ENCODE results near the gene FABP7. TPM values are rescaled to one million over a fixed set of nuclear protein-coding genes. Genes with fewer than 3 reads are reported as not detected.

Gene FABP7
- total and polyA plus RNA-seq, 7 donors: 3.7 to 63.6 (median 31.3) TPM

DNA sequence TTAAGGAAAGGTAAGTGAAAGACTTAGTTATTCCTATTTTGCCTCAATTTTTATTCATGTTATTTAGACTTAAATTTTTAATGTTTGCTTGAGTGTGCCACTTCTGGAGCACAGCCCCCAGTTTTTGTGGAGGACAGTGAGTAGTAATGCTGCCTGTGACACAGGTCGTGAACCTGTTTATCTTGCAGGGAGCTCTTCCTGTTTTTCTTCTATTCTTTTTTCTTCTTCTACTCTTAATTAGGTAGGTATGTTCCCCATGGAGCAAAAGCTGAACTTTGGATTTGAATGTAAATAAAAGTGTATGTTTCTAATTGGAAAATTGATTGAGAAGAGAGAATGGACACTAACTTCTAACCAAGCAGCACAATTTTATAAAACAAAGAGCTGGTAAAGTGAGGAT is 21.9 kb downstream of the FABP7 start:
- H3K4me3 ChIP-seq: no peak overlapping the region
- peaks cover 2 to 59% of the 10 kb centered on the region in 2 donors for H3K36me3 ChIP-seq (ENCODE audit: insufficient read depth in 1 of 2, low read depth in 1 of 2)
- peaks cover 17% of the 10 kb centered on the region for H3K4me1 ChIP-seq
- intact Hi-C loops (cut with DNase I): no loop called here
- no peaks in the 10 kb centered on the region for H3K9me3 ChIP-seq
- DNase-seq (no peak), ATAC-seq (no peak)
- 74 to 88% (median 81%) methylated on average over 1 of the region's 1 CpG for WGBS, 3 donors
- TF ChIP-seq, protein P1, sequence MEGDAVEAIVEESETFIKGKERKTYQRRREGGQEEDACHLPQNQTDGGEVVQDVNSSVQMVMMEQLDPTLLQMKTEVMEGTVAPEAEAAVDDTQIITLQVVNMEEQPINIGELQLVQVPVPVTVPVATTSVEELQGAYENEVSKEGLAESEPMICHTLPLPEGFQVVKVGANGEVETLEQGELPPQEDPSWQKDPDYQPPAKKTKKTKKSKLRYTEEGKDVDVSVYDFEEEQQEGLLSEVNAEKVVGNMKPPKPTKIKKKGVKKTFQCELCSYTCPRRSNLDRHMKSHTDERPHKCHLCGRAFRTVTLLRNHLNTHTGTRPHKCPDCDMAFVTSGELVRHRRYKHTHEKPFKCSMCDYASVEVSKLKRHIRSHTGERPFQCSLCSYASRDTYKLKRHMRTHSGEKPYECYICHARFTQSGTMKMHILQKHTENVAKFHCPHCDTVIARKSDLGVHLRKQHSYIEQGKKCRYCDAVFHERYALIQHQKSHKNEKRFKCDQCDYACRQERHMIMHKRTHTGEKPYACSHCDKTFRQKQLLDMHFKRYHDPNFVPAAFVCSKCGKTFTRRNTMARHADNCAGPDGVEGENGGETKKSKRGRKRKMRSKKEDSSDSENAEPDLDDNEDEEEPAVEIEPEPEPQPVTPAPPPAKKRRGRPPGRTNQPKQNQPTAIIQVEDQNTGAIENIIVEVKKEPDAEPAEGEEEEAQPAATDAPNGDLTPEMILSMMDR (IDR thresholded peaks at IDR 0.05): no peak
- H3K27ac ChIP-seq: no peak overlapping the region
- H3K27me3 ChIP-seq (ENCODE audit: insufficient read depth in 3 of 3, low read length in 2 of 3): no peaks in the 10 kb centered on the region

DNA sequence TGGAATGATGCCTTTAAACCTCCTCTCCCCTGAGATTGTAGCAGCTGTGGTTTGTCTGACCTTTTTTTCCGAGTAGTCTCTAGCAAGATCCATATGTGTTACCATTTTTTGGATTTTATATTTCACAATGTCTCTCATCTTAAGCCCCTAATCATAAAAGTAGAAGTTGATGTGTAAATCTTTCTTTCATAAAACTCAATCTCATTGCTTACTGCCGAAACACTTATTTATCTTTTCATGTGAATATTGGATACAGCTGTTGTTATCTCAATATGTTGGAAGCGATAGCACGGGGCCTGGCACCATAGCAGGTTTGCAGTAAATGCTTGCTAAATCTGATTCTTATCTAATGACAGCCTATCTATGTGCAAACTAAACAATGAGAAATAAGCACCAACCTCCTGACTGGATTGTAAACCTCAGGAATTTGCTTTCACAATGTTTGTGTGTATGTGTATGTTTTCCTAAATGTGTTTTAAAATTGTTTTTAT is 23.7 kb downstream of the FABP7 start:
- TF ChIP-seq, protein P1 (IDR thresholded peaks at IDR 0.05): no peak
- WGBS, 3 donors: 20 to 55% (median 22%) methylated on average over 4 of the region's 4 CpGs
- ATAC-seq: no peak
- Histone ChIP-seq H3K27me3 (ENCODE audit: insufficient read depth in 3 of 3, low read length in 2 of 3) (no peaks in the 10 kb centered on the region), H3K4me1 (peaks cover 17% of the 10 kb centered on the region), H3K36me3 (ENCODE audit: insufficient read depth in 1 of 2, low read depth in 1 of 2) (peaks cover 2 to 64% of the 10 kb centered on the region in 2 donors), H3K9me3 (no peaks in the 10 kb centered on the region), H3K27ac (no peak overlapping the region), H3K4me3 (no peak overlapping the region)
- intact Hi-C loops (cut with DNase I): no loop called here
- no peak for DNase-seq

DNA sequence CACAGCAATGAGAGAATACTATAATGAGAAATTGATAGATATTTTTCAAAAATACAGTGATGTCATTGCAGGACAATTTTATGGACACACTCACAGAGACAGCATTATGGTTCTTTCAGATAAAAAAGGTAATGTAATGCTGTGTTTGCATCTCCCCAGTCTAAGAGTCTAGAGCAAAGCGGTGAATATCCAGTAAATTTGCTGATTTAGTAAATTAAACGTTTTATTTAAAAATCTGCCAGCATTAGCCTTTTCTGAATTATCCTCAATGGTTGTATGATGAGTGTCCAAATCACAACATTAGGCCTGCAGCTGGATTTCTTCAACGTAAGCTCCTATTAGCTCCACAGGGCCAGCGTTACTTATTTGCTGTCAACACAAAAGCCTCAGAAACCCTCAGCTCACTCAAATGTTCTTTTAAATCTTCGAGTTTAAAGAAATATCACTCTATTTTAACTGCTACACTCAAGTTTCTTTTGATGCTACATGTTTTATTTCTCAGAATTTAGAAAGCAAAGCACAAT is 25.5 kb downstream of the FABP7 start:
- TF ChIP-seq, protein P1 (IDR thresholded peaks at IDR 0.05): no peak
- DNase-seq (no peak), ATAC-seq (no peak)
- WGBS, 3 donors: 58 to 62% (median 58%) methylated on average over 5 of the region's 5 CpGs
- H3K9me3 ChIP-seq: no peaks in the 10 kb centered on the region
- H3K36me3 ChIP-seq (ENCODE audit: insufficient read depth in 1 of 2, low read depth in 1 of 2): peaks cover 2 to 80% of the 10 kb centered on the region in 2 donors
- H3K27ac ChIP-seq: no peak overlapping the region
- peaks cover 3% of the 10 kb centered on the region for H3K4me1 ChIP-seq
- H3K4me3 ChIP-seq: no peak overlapping the region
- intact Hi-C loops (cut with DNase I): no loop called here
- no peaks in the 10 kb centered on the region for H3K27me3 ChIP-seq (ENCODE audit: insufficient read depth in 3 of 3, low read length in 2 of 3)

DNA sequence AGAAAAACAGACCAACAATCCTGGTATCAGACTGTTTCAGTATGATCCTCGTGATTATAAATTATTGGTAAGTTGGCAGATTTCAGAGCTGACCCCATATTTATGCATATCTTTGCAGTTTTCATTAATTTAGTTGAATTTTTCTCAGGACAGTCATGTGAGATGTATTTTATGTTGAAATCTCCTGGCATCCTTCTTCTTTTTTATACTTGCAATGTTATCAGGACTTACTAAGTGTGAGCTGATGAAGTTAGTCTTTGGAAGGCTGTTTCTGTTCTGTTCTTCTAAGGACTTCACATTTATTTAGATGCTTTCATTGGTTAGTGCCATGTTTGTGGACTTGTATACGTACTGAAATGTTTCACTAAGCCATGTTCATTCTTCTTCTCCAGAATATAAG is 26.8 kb downstream of the FABP7 start:
- H3K36me3 ChIP-seq (ENCODE audit: insufficient read depth in 1 of 2, low read depth in 1 of 2): peaks cover 8 to 89% of the 10 kb centered on the region in 2 donors
- DNase-seq (no peak), ATAC-seq (no peak)
- H3K27me3 ChIP-seq (ENCODE audit: insufficient read depth in 3 of 3, low read length in 2 of 3): no peaks in the 10 kb centered on the region
- no peak overlapping the region for H3K27ac ChIP-seq
- no peaks in the 10 kb centered on the region for H3K9me3 ChIP-seq
- H3K4me1 ChIP-seq: no peaks in the 10 kb centered on the region
- intact Hi-C loops (cut with DNase I): no loop called here
- no peak overlapping the region for H3K4me3 ChIP-seq
- 91 to 94% (median 93%) methylated on average over 2 of the region's 2 CpGs for WGBS, 3 donors
- TF ChIP-seq, protein P1 (IDR thresholded peaks at IDR 0.05): no peak
